Renal cortical epithelial cell (primary cell): ENCODE measurements around the gene DOP1B. TPM values are rescaled to one million over a fixed set of nuclear protein-coding genes. Genes with fewer than 3 reads are reported as not detected.
"Not testable (repeated sequence)": the region's sequence is repeated elsewhere in the genome, so short reads cannot be mapped to it uniquely, and the experiment has no call there.

Experiments used
- DNase-seq: peaks from one replicate; pipeline ENCODE4 v3.0.0-alpha.2; 2011; ENCODE audit warnings: low read depth
- total RNA-seq: library from RNA; depleted of rRNA; stranded (reverse); fragments of >200 nt; gene quantifications from 2 replicates; pipeline ENCODE4 v1.2.3, GENCODE V29; 2014

Gene DOP1B
- total RNA-seq, 1 donor from 2014 or later: 21.0 TPM

DNA sequence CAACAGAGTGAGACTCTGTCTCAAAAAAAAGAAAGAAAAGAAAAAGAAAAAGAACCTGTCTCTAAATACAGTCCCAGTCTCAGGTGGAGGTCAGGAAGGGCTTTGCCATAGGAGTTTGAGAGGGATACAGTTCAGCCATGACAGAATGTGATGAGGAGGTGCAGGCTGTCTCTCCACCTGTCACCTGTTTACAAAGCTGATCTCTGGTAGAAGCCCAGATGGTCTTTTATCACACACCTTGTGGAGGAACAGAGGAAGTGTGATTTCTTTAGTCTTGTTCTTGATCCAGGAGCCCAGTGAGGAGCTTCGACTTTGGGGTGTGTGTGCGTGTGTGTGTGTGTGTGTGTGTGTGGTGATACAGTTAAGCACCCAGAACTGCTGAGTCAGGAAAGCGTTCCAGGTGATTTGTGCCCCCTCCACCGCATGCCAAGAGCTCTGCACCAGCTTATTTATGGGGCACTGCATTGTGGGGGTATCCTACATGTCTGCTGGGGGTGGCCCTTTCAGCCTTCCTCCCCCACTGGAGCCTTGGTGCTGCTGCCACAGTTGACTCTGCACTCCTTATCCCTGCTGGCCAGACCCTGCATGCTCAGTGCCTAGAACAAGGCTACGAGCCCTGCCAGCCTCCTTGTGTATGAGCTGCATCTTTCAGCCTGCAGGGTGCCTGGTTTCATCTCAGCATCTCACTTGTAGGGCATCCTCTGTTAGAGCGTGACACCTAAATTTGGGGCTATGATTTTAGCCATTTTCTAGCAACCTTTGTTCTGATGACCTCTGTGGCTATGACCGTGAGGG, 19.3 kb downstream of the DOP1B start:
- no peak for DNase-seq

DNA sequence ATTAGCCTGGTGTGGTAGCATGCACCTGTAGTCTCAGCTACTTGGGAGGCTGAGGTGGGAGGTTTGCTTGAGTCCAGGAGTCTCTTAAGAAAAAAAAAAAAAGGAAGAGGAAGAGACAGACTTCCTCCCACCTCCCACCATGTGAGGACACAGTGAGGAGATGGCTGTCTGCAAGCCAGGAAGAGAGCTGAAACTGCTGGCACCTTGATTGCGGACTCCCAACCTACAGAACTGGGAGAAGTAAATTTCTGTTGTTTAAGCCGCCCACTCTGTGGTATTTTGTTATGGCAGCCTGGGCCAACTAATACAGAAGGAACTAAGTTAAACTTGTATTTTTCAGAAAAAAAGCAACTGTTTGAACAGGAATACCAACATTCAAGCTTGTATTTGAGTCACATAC, 21.7 kb downstream of the DOP1B start:
- no peak for DNase-seq

DNA sequence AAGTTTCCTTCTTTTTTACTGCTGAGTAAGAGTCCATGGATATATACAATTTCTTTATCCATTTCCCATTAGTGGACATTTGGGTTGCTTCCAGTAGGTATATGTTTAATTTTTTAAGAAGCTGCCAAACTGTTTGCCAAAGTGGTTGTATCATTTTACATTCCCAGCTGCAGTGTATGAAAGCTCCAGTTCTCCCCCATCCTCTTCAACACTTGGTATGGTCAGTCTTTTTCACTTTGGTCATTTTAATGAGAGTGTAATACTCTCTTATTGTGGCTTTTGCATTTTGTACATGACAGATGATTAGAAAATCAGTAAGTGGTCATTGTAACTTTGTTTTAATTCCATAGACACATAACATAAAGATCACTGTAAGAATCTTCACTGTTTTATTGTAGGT, 22.5 kb downstream of the DOP1B start:
- DNase-seq: no peak

DNA sequence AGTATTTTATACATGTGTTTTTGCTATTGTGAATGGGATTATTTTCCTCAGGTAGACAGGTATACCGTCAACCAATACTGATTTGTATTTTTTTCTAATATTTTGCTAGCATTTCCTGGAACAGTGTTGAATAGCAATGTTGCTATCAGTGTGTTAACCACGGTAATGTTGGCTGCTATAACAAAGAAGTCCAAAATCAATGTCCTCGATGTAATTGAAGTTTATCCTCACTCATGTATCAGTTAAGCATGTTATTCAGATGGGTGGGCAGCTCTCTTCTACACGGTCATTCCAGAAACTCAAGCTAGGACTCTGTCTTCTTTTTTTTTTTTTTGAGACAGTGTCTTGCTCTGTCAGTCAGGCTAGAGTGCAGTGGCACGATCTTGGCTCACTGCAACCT, 24.3 kb downstream of the DOP1B start:
- DNase-seq: no peak

- DNase-seq: peak; percentile 36
These were observed 26.6 kb downstream of the DOP1B start for GRCh38 chr21:36183144-36183795.

- no peak for DNase-seq
These were observed 27.9 kb downstream of the DOP1B start for GRCh38 chr21:36184545-36184944.

DNA sequence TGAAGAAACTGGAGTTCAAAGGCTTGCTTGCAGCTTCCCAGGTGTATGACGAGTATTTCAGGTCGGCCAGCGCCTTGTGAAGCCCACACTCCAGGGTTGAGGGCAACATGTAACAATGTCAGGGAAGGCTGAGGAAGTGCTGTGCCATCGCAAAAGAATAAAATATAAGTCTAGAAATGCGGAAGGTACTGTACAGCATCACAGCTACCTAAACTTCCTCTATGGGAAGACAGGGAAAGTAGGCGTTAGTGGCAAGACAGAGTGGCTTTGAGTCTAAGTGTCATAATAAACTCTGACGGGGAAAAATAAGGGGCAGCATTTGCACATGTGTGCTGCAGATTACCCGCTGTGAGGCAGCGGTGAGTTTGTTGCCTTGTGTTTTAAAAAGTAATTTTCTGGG, 28.9 kb downstream of the DOP1B start:
- DNase-seq: no peak

DNA sequence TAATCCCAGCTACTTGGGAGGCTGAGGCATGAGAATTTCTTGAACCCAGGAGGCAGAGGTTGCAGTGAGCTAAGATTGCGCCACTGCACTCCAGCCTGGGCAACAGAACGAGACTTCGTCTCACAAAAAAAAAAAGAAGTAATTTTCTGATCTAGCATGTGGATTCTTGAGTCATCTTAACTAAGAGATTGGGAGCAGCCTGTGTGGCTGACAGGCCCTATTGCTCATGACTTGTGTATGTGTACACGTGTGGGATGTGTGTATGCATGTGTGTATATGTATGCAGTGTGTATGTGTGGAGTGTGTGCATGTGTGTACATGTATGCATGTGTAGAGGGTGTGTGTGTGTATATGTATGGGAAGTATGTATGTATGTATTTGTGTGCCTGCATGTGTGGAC, 29.5 kb downstream of the DOP1B start:
- DNase-seq: no peak

- DNase-seq: no peak
These were observed 30.1 kb downstream of the DOP1B start for GRCh38 chr21:36186506-36187399.

DNA sequence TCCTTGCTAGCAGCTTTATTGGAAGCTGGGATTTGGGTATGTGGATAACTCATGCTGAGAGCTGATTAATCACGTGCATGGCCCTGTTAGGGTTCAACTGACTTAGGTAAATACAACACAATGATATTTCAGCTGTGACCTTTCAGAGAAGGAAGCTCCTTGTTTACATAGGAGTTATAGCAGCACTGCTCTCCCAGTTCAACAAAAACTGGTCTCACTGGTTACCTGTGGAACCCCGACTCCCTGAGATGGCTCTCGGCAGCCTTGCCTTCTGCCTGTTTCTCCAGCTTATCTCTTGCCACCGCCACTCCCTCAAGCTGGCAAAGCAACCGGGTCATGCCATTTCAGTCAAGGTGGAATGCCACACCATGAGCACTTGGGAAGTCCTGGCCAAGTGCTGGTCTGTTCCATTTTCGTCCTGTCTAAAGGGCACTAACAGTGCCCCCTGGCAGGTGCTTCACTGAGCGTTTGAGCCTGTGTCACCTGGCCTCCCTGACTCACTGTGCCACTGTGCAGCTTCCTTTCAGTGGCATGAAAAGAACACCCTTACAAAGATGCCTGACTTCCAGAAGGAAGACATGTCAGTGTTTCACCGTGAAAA, 31.6 kb downstream of the DOP1B start:
- DNase-seq: no peak

GRCh38 chr21:36188937-36189336, 32.3 kb downstream of the DOP1B start:
- no peak for DNase-seq

GRCh38 chr21:36190736-36191135, 34.1 kb downstream of the DOP1B start:
- no peak for DNase-seq

DNA sequence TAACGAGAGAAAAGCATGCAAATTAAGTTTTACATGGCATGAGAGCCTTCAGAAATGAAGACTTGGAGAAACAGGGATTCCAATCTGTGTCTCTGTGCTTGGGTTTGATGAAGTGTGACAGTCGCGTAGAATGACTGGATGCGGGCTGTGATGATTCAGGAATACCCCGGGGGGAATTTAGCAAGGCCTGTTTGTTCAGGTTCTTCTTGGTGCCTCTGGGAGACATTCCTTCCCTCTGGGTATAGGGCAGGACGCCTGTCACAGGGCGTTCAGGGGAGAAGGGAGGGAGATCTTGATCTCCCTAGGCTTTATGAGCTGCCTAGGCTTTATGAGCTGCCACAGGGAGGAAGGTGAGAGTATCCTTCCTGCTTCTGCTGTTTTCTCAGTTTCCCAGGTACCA, 36.6 kb downstream of the DOP1B start:
- peak; percentile 87 for DNase-seq

DNA sequence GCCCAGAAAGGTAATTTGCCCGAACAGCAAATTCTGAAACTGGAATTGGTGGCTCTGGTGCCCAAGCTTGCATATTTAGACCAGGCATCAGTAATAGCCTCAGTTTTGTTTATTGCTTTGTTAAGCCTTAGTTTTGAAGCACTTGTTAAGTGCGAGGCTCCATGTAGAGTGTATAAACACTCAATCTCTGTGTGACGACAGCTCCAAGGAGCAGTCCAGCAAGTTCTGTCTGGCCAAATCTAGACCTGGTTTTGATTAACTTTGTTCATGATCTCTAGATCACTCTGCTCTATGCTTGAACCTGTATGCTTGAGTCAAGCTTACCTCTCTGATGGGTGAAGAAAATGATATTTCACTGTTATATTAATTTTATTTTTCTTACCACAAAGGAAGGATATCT, 37.4 kb downstream of the DOP1B start:
- DNase-seq: no peak

GRCh38 chr21:36195613-36196012, 39.0 kb downstream of the DOP1B start:
- DNase-seq: no peak

DNA sequence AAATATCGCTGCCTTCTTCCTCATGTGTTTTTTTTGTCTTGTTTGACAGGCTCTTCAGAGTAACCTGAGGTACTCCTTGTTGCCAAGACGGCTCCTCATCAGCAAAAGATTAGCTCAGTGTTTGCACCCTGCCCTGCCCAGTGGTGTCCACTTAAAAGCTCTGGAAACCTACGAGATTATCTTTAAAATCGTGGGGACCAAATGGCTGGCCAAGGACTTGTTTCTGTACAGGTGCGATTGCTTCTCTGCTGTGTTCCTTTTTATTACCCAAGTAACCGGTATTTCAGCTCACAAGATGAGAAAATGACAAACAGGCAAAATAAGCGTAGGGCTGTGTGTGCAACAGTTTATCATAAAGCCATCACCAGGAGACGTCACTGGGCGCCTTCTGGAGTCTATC, 42.4 kb downstream of the DOP1B start:
- no peak for DNase-seq

DNA sequence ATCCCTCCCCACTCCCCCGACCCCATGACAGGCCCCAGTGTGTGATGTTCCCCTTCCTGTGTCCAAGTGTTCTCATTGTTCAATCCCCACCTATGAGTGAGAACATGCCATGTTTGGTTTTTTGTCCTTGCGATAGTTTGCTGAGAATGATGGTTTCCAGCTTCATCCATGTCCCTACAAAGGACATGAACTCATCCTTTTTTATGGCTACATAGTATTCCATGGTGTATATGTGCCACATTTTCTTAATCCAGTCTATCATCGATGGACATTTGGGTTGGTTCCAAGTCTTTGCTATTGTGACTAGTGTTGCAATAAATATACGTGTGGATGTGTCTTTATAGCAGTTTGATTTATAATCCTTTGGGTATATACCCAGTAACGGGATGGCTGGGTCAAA, 43.0 kb downstream of the DOP1B start:
- DNase-seq: not testable (repeated sequence)

DNA sequence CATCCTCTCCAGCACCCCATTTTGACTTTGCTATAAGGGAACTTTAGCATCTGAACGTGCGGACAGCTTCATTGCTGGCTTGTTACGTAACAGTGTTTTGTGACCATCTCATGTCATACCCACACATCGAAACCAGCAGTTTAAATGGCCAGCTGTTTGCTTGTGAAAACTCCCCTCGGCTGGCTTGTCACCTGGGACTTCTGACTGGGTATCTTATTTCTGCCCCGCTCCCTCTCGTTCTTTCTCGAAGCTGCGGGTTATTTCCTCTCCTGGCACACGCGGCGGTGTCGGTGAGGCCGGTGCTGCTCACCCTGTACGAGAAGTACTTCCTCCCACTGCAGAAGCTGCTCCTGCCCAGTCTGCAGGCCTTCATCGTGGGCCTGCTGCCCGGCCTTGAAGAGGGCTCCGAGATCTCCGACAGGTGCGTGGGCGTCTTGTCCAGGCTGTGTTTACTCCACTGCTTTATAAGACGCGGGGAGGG, 43.5 kb downstream of the DOP1B start:
- DNase-seq: no peak

GRCh38 chr21:36202726-36203602, 46.3 kb downstream of the DOP1B start:
- DNase-seq: peak; percentile 33

GRCh38 chr21:36203603-36203889, 46.9 kb downstream of the DOP1B start:
- DNase-seq: peak; percentile 93

DNA sequence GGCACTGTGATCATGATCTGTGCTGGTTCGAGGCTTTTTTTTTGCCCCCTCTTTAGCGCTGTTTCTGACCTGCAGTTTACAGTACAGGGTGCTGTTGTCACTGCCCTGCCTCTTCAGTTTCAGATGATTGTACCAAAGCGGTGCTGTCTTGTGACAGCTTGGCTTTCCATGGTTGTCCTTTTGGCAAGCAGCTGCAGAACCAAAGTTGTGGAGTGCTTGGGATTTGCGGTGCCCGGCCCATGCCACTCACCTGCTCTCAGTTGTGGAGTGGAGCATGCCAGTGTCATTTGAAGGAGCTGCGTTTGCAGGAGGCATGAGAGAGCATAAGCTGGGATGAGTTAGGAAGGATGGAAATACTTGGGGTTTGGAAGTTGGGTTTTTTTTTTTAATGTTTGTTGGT, 48.4 kb downstream of the DOP1B start:
- no peak for DNase-seq
